ENCODE results near the gene LARP4B.

The LARP4B gene

DNA sequence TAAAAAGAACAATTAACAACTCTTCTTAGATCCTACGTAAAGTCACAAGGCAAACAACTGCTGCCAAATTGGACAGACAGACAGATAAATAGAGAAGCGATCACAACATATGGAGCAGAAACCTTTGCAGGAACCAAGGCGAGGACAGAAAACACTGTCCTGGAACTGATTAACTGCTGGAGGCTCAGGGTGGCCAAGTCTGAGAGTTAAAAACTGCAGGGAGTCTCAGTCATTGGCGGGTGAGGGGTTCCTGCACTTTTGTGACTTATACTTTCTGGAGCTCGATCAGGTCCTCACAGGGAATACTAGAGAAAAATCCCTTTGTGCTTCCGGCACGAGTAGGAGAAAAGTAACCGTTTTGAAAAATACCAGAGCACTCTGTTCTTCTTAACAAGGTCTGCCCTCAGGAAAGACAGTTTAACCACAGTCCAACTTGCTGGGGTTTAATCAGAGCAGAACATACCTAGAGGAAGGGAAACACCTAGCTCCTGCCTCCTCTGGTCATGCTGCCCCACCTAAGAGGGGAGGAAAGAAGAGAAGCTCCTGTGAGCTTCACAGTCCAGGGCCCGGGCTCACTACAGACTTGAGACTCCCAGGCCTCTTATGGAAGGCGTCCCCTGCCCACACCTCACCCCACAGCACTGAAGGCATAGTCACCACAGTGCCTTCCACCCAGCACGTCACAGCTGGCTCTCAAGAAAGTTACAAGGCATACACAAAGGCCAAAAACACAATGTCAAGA is 74.9 kb downstream of the LARP4B start:
- Histone ChIP-seq H3K9me3 (ENCODE audit: control insufficient read depth, insufficient read depth, low read depth, low read length) (no peaks in the 10 kb centered on the region), H3K4me3 (ENCODE audit: low read depth, low read length) (no peak overlapping the region), H3K4me1 (ENCODE audit: control insufficient read depth, insufficient read depth, low read length) (0 out of 2 replicates have a peak, but pooled peaks cover 3% of the 10 kb centered on the region), H3K27ac (ENCODE audit: extremely low read depth, low read depth, low read length) (no peak overlapping the region), H3K36me3 (ENCODE audit: control insufficient read depth in 2 of 2, insufficient read depth in 1 of 2, low read length in 2 of 2) (peaks cover 26 to 66% of the 10 kb centered on the region in 2 experiments)
- ChIA-PET CTCF (no interaction called here), POLR2A (no interaction called here)
- TF ChIP-seq ZFP69B (tag by site-specific recombination; IDR thresholded peaks at IDR 0.05) (no peak), SCRT2 (tag by site-specific recombination; IDR thresholded peaks at IDR 0.05) (no peak), ZNF776 (tag by site-specific recombination; IDR thresholded peaks at IDR 0.05; ENCODE audit: borderline replicate concordance) (no peak), ZNF416 (tag by site-specific recombination; IDR thresholded peaks at IDR 0.05) (no peak), ZIC2 (tag by site-specific recombination; IDR thresholded peaks at IDR 0.05) (no peak), ZNF549 (tag by site-specific recombination; IDR thresholded peaks at IDR 0.05) (no peak), ZNF585B (tag by site-specific recombination; IDR thresholded peaks at IDR 0.05) (no peak), ZNF248 (tag by site-specific recombination; IDR thresholded peaks at IDR 0.05) (no peak), ZNF670 (tag by site-specific recombination; IDR thresholded peaks at IDR 0.05; ENCODE audit: low read depth) (no peak), ZNF174 (tag by site-specific recombination; IDR thresholded peaks at IDR 0.05) (no peak), ZNF777 (tag by site-specific recombination; IDR thresholded peaks at IDR 0.05; ENCODE audit: borderline replicate concordance) (no peak), ZBTB8A (tag by site-specific recombination; IDR thresholded peaks at IDR 0.05) (no peak), ZNF501 (tag by site-specific recombination; IDR thresholded peaks at IDR 0.05) (no peak)
- TF ChIP-seq, protein P1, sequence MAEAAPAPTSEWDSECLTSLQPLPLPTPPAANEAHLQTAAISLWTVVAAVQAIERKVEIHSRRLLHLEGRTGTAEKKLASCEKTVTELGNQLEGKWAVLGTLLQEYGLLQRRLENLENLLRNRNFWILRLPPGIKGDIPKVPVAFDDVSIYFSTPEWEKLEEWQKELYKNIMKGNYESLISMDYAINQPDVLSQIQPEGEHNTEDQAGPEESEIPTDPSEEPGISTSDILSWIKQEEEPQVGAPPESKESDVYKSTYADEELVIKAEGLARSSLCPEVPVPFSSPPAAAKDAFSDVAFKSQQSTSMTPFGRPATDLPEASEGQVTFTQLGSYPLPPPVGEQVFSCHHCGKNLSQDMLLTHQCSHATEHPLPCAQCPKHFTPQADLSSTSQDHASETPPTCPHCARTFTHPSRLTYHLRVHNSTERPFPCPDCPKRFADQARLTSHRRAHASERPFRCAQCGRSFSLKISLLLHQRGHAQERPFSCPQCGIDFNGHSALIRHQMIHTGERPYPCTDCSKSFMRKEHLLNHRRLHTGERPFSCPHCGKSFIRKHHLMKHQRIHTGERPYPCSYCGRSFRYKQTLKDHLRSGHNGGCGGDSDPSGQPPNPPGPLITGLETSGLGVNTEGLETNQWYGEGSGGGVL (tag by site-specific recombination; IDR thresholded peaks at IDR 0.05): no peak
- TF ChIP-seq, protein P2, sequence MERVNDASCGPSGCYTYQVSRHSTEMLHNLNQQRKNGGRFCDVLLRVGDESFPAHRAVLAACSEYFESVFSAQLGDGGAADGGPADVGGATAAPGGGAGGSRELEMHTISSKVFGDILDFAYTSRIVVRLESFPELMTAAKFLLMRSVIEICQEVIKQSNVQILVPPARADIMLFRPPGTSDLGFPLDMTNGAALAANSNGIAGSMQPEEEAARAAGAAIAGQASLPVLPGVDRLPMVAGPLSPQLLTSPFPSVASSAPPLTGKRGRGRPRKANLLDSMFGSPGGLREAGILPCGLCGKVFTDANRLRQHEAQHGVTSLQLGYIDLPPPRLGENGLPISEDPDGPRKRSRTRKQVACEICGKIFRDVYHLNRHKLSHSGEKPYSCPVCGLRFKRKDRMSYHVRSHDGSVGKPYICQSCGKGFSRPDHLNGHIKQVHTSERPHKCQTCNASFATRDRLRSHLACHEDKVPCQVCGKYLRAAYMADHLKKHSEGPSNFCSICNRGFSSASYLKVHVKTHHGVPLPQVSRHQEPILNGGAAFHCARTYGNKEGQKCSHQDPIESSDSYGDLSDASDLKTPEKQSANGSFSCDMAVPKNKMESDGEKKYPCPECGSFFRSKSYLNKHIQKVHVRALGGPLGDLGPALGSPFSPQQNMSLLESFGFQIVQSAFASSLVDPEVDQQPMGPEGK (tag by site-specific recombination; IDR thresholded peaks at IDR 0.05): no peak
- TF ChIP-seq, protein P3, sequence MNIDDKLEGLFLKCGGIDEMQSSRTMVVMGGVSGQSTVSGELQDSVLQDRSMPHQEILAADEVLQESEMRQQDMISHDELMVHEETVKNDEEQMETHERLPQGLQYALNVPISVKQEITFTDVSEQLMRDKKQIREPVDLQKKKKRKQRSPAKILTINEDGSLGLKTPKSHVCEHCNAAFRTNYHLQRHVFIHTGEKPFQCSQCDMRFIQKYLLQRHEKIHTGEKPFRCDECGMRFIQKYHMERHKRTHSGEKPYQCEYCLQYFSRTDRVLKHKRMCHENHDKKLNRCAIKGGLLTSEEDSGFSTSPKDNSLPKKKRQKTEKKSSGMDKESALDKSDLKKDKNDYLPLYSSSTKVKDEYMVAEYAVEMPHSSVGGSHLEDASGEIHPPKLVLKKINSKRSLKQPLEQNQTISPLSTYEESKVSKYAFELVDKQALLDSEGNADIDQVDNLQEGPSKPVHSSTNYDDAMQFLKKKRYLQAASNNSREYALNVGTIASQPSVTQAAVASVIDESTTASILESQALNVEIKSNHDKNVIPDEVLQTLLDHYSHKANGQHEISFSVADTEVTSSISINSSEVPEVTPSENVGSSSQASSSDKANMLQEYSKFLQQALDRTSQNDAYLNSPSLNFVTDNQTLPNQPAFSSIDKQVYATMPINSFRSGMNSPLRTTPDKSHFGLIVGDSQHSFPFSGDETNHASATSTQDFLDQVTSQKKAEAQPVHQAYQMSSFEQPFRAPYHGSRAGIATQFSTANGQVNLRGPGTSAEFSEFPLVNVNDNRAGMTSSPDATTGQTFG (tag by site-specific recombination; IDR thresholded peaks at IDR 0.05; ENCODE audit: borderline replicate concordance): no peak

DNA sequence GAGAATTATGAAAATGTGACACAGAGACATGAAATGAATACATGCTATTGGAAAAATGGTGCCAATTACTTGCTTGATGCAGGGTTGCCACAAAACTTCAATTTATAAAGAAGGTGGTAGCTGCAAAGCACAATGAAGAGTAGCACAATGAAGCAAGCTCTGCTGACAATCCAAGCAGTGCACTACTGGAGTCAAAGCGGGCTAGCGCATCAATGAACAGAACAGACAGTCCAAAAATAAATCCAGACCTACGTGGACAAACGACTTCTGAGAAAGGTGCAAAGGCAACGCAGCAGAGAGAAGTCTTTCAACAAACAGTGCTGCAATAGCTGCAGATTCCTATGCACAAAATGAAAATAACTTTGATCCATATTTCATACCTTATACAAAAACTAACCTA is 75.8 kb downstream of the LARP4B start:
- Histone ChIP-seq H3K36me3 (ENCODE audit: control insufficient read depth in 2 of 2, insufficient read depth in 1 of 2, low read length in 2 of 2) (peaks cover 32 to 61% of the 10 kb centered on the region in 2 experiments), H3K4me3 (ENCODE audit: low read depth, low read length) (no peak overlapping the region), H3K9me3 (ENCODE audit: control insufficient read depth, insufficient read depth, low read depth, low read length) (no peaks in the 10 kb centered on the region), H3K4me1 (ENCODE audit: control insufficient read depth, insufficient read depth, low read length) (0 out of 2 replicates have a peak, but pooled peaks cover 3% of the 10 kb centered on the region), H3K27ac (ENCODE audit: extremely low read depth, low read depth, low read length) (no peak overlapping the region)
- TF ChIP-seq SP3 (tag by site-specific recombination; IDR thresholded peaks at IDR 0.05) (no peak), ZNF600 (tag by site-specific recombination; IDR thresholded peaks at IDR 0.05) (no peak), ZNF138 (tag by site-specific recombination; IDR thresholded peaks at IDR 0.05; ENCODE audit: borderline replicate concordance) (no peak), ZNF10 (tag by site-specific recombination; IDR thresholded peaks at IDR 0.05) (no peak), ZNF433 (tag by site-specific recombination; IDR thresholded peaks at IDR 0.05; ENCODE audit: low read depth) (no peak), ZBTB8A (tag by site-specific recombination; IDR thresholded peaks at IDR 0.05) (no peak), KLF7 (tag by site-specific recombination; IDR thresholded peaks at IDR 0.05; ENCODE audit: borderline replicate concordance) (no peak)
- TF ChIP-seq, protein P4, sequence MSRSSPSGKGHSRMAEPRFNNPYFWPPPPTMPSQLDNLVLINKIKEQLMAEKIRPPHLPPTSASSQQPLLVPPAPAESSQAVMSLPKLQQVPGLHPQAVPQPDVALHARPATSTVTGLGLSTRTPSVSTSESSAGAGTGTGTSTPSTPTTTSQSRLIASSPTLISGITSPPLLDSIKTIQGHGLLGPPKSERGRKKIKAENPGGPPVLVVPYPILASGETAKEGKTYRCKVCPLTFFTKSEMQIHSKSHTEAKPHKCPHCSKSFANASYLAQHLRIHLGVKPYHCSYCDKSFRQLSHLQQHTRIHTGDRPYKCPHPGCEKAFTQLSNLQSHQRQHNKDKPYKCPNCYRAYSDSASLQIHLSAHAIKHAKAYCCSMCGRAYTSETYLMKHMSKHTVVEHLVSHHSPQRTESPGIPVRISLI (tag by site-specific recombination; IDR thresholded peaks at IDR 0.05): no peak
- TF ChIP-seq, protein P5, sequence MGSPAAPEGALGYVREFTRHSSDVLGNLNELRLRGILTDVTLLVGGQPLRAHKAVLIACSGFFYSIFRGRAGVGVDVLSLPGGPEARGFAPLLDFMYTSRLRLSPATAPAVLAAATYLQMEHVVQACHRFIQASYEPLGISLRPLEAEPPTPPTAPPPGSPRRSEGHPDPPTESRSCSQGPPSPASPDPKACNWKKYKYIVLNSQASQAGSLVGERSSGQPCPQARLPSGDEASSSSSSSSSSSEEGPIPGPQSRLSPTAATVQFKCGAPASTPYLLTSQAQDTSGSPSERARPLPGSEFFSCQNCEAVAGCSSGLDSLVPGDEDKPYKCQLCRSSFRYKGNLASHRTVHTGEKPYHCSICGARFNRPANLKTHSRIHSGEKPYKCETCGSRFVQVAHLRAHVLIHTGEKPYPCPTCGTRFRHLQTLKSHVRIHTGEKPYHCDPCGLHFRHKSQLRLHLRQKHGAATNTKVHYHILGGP (tag by site-specific recombination; IDR thresholded peaks at IDR 0.05): no peak
- ChIA-PET POLR2A (no interaction called here), CTCF (interaction anchor here (0.7 kb wide), 1 partner anchor 64 kb away, joined by 3 read pairs; no protein-coding TSS in a partner anchor)
